Trophoblast cell (in vitro differentiated cells and primary cell): Measurements from ENCODE around the gene MYADML2.

Experiments used
- DNase-seq, 2 donors: peaks; one replicate each; pipeline ENCODE4 v3.0.0-alpha.2; 2016
- H2AFZ ChIP-seq: 2 replicates; pipeline ENCODE4 v1.6.1; 2013; ENCODE audit warnings: low read length, moderate library complexity, mild to moderate bottlenecking; ENCODE audit not compliant: insufficient read depth, poor library complexity
- H2AK5ac ChIP-seq: 2 replicates; pipeline ENCODE4 v1.6.1; 2013; ENCODE audit warnings: mild to moderate bottlenecking, low read length
- H2BK120ac ChIP-seq: 2 replicates; pipeline ENCODE4 v1.6.1; 2013; ENCODE audit warnings: low read length, mild to moderate bottlenecking, moderate library complexity; ENCODE audit not compliant: insufficient read depth, poor library complexity
- H2BK12ac ChIP-seq: 2 replicates; pipeline ENCODE4 v1.6.1; 2013; ENCODE audit warnings: mild to moderate bottlenecking, low read length, moderate library complexity
- H2BK5ac ChIP-seq: 2 replicates; pipeline ENCODE4 v1.6.1; 2013; ENCODE audit warnings: low read length, low read depth, moderate library complexity, mild to moderate bottlenecking; ENCODE audit not compliant: poor library complexity
- H3K14ac ChIP-seq: 2 replicates; pipeline ENCODE4 v1.6.1; 2013; ENCODE audit warnings: mild to moderate bottlenecking, low read length
- H3K18ac ChIP-seq: 2 replicates; pipeline ENCODE4 v1.6.1; 2013; ENCODE audit warnings: mild to moderate bottlenecking, low read length
- H3K23ac ChIP-seq: 2 replicates; pipeline ENCODE4 v1.6.1; 2013; ENCODE audit warnings: low read length
- H3K27ac ChIP-seq: 2 replicates; pipeline ENCODE4 v1.5.1; 2013; ENCODE audit warnings: low read depth, mild to moderate bottlenecking, inconsistent platforms, low read length, moderate library complexity
- H3K27me3 ChIP-seq: 2 replicates; pipeline ENCODE4 v1.6.1; 2013; ENCODE audit warnings: inconsistent platforms, mild to moderate bottlenecking, low read length, moderate library complexity; ENCODE audit not compliant: insufficient read depth
- H3K36me3 ChIP-seq, 2 experiments: 1 replicate in 1 of 2; 2 replicates in 1 of 2; pipeline ENCODE4 v1.6.1; 2013; ENCODE audit warnings: low read length in 2 of 2, mild to moderate bottlenecking in 2 of 2, moderate library complexity in 1 of 2; ENCODE audit not compliant: insufficient read depth in 2 of 2, control insufficient read depth in 1 of 2
- H3K4ac ChIP-seq: 2 replicates; pipeline ENCODE4 v1.6.1; 2013; ENCODE audit warnings: low read depth, mild to moderate bottlenecking, low read length, moderate library complexity
- H3K4me1 ChIP-seq, 2 experiments: 1 replicate in 1 of 2; 2 replicates in 1 of 2; pipeline ENCODE4 v1.6.1; 2013; ENCODE audit warnings: low read length in 2 of 2, mild to moderate bottlenecking in 2 of 2, moderate library complexity in 1 of 2; ENCODE audit not compliant: insufficient read depth in 2 of 2, control insufficient read depth in 1 of 2
- H3K4me2 ChIP-seq: 2 replicates; pipeline ENCODE4 v1.6.1; 2013; ENCODE audit warnings: inconsistent platforms, mild to moderate bottlenecking, low read length, moderate library complexity
- H3K4me3 ChIP-seq: 2 replicates; pipeline ENCODE4 v1.5.1; 2013; ENCODE audit warnings: mild to moderate bottlenecking, low read depth, low read length, inconsistent platforms
- H3K79me1 ChIP-seq: one replicate; pipeline ENCODE4 v1.6.1; 2013; ENCODE audit warnings: low read length
- H3K79me2 ChIP-seq: 2 replicates; pipeline ENCODE4 v1.6.1; 2013; ENCODE audit warnings: low read length, mild to moderate bottlenecking; ENCODE audit not compliant: control insufficient read depth, insufficient read depth, poor library complexity
- H3K9ac ChIP-seq: 2 replicates; pipeline ENCODE4 v1.6.1; 2013; ENCODE audit warnings: mild to moderate bottlenecking, low read length
- H3K9me3 ChIP-seq: 2 replicates; pipeline ENCODE4 v1.6.1; 2013; ENCODE audit warnings: low read depth, mild to moderate bottlenecking, control low read depth, inconsistent platforms, low read length; ENCODE audit not compliant: insufficient read depth
- H4K12ac ChIP-seq: 2 replicates; pipeline ENCODE4 v1.6.1; 2013; ENCODE audit warnings: low read depth, mild to moderate bottlenecking, low read length, moderate library complexity
- H4K8ac ChIP-seq: 2 replicates; pipeline ENCODE4 v1.6.1; 2013; ENCODE audit warnings: low read depth, mild to moderate bottlenecking, low read length, moderate library complexity
- H4K91ac ChIP-seq: one replicate; pipeline ENCODE4 v1.6.1; 2013; ENCODE audit warnings: low read depth, mild to moderate bottlenecking, low read length, moderate library complexity
- WGBS: extraction: QIAGEN DNeasy Blood & Tissue Kit; methylation state at CpG from one replicate; pipeline ENCODE4 v1.1.7; 2013; ENCODE audit warnings: missing lambda C conversion rate; ENCODE audit not compliant: insufficient read length, insufficient coverage; ENCODE audit errors: extremely low coverage; 5-methylcytosine and 5-hydroxymethylcytosine counted together

Gene MYADML2

GRCh38 chr17:81923302-81924260 lies 23.5 kb downstream of the MYADML2 start:
- Histone ChIP-seq H4K91ac (peak overlapping the region; percentile 90), H2BK120ac (peak overlapping the region; percentile 86), H3K4me3 (no peak overlapping the region), H2AFZ (peak overlapping the region; percentile 6), H3K4ac (peak overlapping the region; percentile 85), H4K8ac (peak overlapping the region; percentile 68), H3K4me1 (peaks cover 39 to 41% of the 10 kb centered on the region in 2 experiments), H3K4me2 (peak overlapping the region; percentile 56), H4K12ac (peak overlapping the region; percentile 46), H3K9me3 (peaks cover 2% of the 10 kb centered on the region), H3K23ac (no peak overlapping the region), H3K79me1 (peaks cover 30% of the 10 kb centered on the region), H3K36me3 (peaks cover 36 to 38% of the 10 kb centered on the region in 2 experiments), H3K27ac (peak overlapping the region; percentile 95), H3K9ac (no peak overlapping the region), H2AK5ac (peak overlapping the region; percentile 28), H2BK5ac (peak overlapping the region; percentile 87), H3K27me3 (no peaks in the 10 kb centered on the region), H2BK12ac (peak overlapping the region; percentile 42), H3K14ac (peak overlapping the region; percentile 84), H3K18ac (peak overlapping the region; percentile 83), H3K79me2 (peaks cover 44% of the 10 kb centered on the region)
- no CpG with 5 or more reads among the region's 32 CpGs for WGBS
- peak in 1 of 2 donors; percentile 45 for DNase-seq

- peak overlapping the region; percentile 26 for H2AFZ ChIP-seq
- WGBS, result no CpG with 5 or more reads among the region's 58 CpGs
These were observed 24.3 kb downstream of the MYADML2 start for GRCh38 chr17:81922566-81923301.

DNA sequence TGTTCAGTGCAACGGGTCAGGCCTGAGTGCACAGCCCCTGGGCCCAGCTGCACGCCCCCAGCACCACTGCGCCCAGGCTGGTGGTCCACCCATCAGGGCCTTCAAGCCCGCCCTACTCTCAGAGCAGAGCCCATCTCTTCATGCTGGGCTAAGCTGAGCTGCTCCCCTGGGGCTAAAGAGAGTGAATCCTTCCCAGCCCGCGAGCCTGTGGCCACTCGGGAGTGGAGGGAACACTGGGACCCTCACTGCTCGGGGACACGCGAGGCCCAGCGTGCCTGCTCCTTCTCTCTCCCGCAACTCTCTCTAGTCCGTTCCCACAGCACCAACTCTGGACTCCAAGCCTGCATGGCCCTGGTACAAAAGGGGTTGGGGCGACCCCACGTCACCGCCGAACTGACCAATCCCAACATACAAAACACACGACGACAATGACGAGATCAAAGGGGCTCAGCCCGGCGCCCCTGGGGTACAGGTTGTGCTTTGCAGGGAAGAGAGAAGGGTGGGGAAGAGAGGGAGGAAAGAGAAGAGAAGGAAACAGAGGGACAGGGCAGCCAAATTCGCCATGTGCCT lies 25.0 kb downstream of the MYADML2 start:
- Histone ChIP-seq H4K12ac (peak overlapping the region; percentile 39), H3K27ac (no peak overlapping the region), H3K4ac (peak overlapping the region; percentile 80), H2BK5ac (no peak overlapping the region), H3K4me1 (peaks cover 34 to 35% of the 10 kb centered on the region in 2 experiments), H2AK5ac (peak overlapping the region; percentile 30), H3K27me3 (no peaks in the 10 kb centered on the region), H3K79me1 (peaks cover 27% of the 10 kb centered on the region), H2BK120ac (no peak overlapping the region), H3K23ac (no peak overlapping the region), H4K91ac (peak overlapping the region; percentile 34), H2BK12ac (no peak overlapping the region), H3K4me3 (no peak overlapping the region), H3K4me2 (no peak overlapping the region), H3K9me3 (peaks cover 2% of the 10 kb centered on the region), H3K18ac (peak overlapping the region; percentile 6), H3K14ac (no peak overlapping the region), H3K79me2 (peaks cover 42% of the 10 kb centered on the region), H2AFZ (no peak overlapping the region), H3K36me3 (peaks cover 36 to 38% of the 10 kb centered on the region in 2 experiments), H4K8ac (no peak overlapping the region), H3K9ac (no peak overlapping the region)
- no CpG with 5 or more reads among the region's 23 CpGs for WGBS
- DNase-seq, result no peak

More at GRCh38 chr17:81922566-81923301, 24.3 kb downstream of the MYADML2 start:
- no peak for DNase-seq
- peaks cover 36 to 38% of the 10 kb centered on the region in 2 experiments for H3K36me3 ChIP-seq
- no peak overlapping the region for H4K8ac ChIP-seq
- peak overlapping the region; percentile 17 for H2BK5ac ChIP-seq
- peak overlapping the region; percentile 8 for H2BK120ac ChIP-seq
- H3K9me3 ChIP-seq, result peaks cover 2% of the 10 kb centered on the region
- H3K79me2 ChIP-seq, result peaks cover 40% of the 10 kb centered on the region
- peak overlapping the region; percentile 6 for H3K18ac ChIP-seq
- peak overlapping the region; percentile 56 for H3K4me2 ChIP-seq
- no peak overlapping the region for H3K9ac ChIP-seq
- H2AK5ac ChIP-seq, result peak overlapping the region; percentile 2
- peaks cover 25% of the 10 kb centered on the region for H3K79me1 ChIP-seq
- H3K4ac ChIP-seq, result peak overlapping the region; percentile 98
- peak overlapping the region; percentile 34 for H4K91ac ChIP-seq
- peak overlapping the region; percentile 41 for H3K14ac ChIP-seq
- H3K4me3 ChIP-seq, result no peak overlapping the region
- peaks cover 32 to 35% of the 10 kb centered on the region in 2 experiments for H3K4me1 ChIP-seq
- no peaks in the 10 kb centered on the region for H3K27me3 ChIP-seq
- H3K23ac ChIP-seq, result no peak overlapping the region
- no peak overlapping the region for H4K12ac ChIP-seq
- H2BK12ac ChIP-seq, result peak overlapping the region; percentile 10
- peak overlapping the region; percentile 22 for H3K27ac ChIP-seq

GRCh38 chr17:81921537-81921862 lies 25.5 kb downstream of the MYADML2 start:
- H3K27me3 ChIP-seq, result no peaks in the 10 kb centered on the region
- H3K9me3 ChIP-seq, result peaks cover 2% of the 10 kb centered on the region
- H3K79me1 ChIP-seq, result peaks cover 21% of the 10 kb centered on the region
- peaks cover 38% of the 10 kb centered on the region for H3K79me2 ChIP-seq
- WGBS, result no CpG with 5 or more reads among the region's 3 CpGs
- no peak overlapping the region for H2AFZ ChIP-seq
- no peak overlapping the region for H2BK12ac ChIP-seq
- no peak overlapping the region for H2BK120ac ChIP-seq
- H3K36me3 ChIP-seq, result peaks cover 36 to 38% of the 10 kb centered on the region in 2 experiments
- H2BK5ac ChIP-seq, result no peak overlapping the region
- H3K4me2 ChIP-seq, result no peak overlapping the region
- no peak overlapping the region for H4K8ac ChIP-seq
- no peak overlapping the region for H2AK5ac ChIP-seq
- H3K14ac ChIP-seq, result no peak overlapping the region
- H3K9ac ChIP-seq, result no peak overlapping the region
- no peak overlapping the region for H3K23ac ChIP-seq
- no peak overlapping the region for H4K12ac ChIP-seq
- H3K4me1 ChIP-seq, result peaks cover 35 to 36% of the 10 kb centered on the region in 2 experiments
- no peak overlapping the region for H3K4ac ChIP-seq
- H3K4me3 ChIP-seq, result no peak overlapping the region
- DNase-seq, result no peak
- no peak overlapping the region for H4K91ac ChIP-seq
- H3K27ac ChIP-seq, result no peak overlapping the region
- no peak overlapping the region for H3K18ac ChIP-seq
